Lung (tissue), 12 donors: ENCODE data around the gene UBXN10. TPM values are rescaled to one million over a fixed set of nuclear protein-coding genes. Genes with fewer than 3 reads are reported as not detected.

Experiments used
- ATAC-seq: fragments of 200-7000 bp; cut with Tn5 transposase; one replicate; pipeline ENCODE4 v1.9.1; 2020; ENCODE audit warnings: moderate number of reproducible peaks; ENCODE audit not compliant: insufficient read depth, low FRiP score
- DNase-seq, 3 donors: peaks; one replicate each; pipeline ENCODE4 v3.0.0-alpha.2; 2013 to 2017
- H3K27ac ChIP-seq, 2 donors: one replicate each; pipeline ENCODE4 v1.5.1; 2013; ENCODE audit warnings: mild to moderate bottlenecking in 2 of 2, moderate library complexity in 2 of 2, control low read depth in 1 of 2, inconsistent platforms in 1 of 2, low read depth in 1 of 2, low read length in 1 of 2
- H3K27me3 ChIP-seq, 3 donors: one replicate each; pipeline ENCODE4 v1.5.1; 2013; ENCODE audit warnings: low read length in 2 of 3; ENCODE audit not compliant: control insufficient read depth in 3 of 3, insufficient read depth in 3 of 3
- H3K36me3 ChIP-seq, 4 donors: one replicate each; pipeline ENCODE4 v1.5.1; 2013; ENCODE audit warnings: low read length in 4 of 4, mild to moderate bottlenecking in 1 of 4, moderate library complexity in 1 of 4; ENCODE audit not compliant: control insufficient read depth in 4 of 4, insufficient read depth in 4 of 4
- H3K4me1 ChIP-seq, 5 donors: one replicate each; pipeline ENCODE4 v1.5.1; 2013; ENCODE audit warnings: low read length in 5 of 5, mild to moderate bottlenecking in 2 of 5, moderate library complexity in 1 of 5; ENCODE audit not compliant: control insufficient read depth in 5 of 5, insufficient read depth in 5 of 5
- H3K4me3 ChIP-seq: one replicate; pipeline ENCODE4 v1.5.1; 2013; ENCODE audit warnings: mild to moderate bottlenecking, control low read depth, moderate library complexity
- H3K9ac ChIP-seq, 2 donors: one replicate each; pipeline ENCODE4 v1.5.1; 2013; ENCODE audit warnings: low read length in 2 of 2, control low read depth in 1 of 2; ENCODE audit not compliant: insufficient read depth in 1 of 2
- H3K9me3 ChIP-seq, 4 donors: one replicate each; pipeline ENCODE4 v1.5.1; 2013; ENCODE audit warnings: low read length in 3 of 4, mild to moderate bottlenecking in 1 of 4, moderate library complexity in 1 of 4; ENCODE audit not compliant: control insufficient read depth in 4 of 4, insufficient read depth in 3 of 4
- CTCF ChIP-seq: IDR thresholded peaks from 2 replicates; pipeline ENCODE4 v1.5.1; 2012; ENCODE audit warnings: mild to moderate bottlenecking; ENCODE audit errors: control extremely low read depth, extremely low read depth
- WGBS, 2 donors: extraction: QIAGEN DNeasy Blood & Tissue Kit; methylation state at CpG; one replicate each; pipeline ENCODE4 v1.1.7; 2013; 5-methylcytosine and 5-hydroxymethylcytosine counted together
- polyA plus RNA-seq, 2 donors: library from polyadenylated mRNA; stranded (reverse); fragments of 200-250 nt; gene quantifications; one replicate each; pipeline ENCODE4 v1.2.1, GENCODE V29; 2013
- total RNA-seq, 2 donors: library from RNA; depleted of rRNA in 1 of 2; stranded (reverse); fragments of >200 nt in 1 of 2; gene quantifications; one replicate each; pipeline ENCODE4 v1.2.1, GENCODE V29; 2014 to 2021
- donor health status: control.
- donor health status: control.
- donor health status: Bipolar disorder and iron deficiency.
- donor health status: healthy.
- donor health status: DM: yes; HTN: yes; CAD: no.

The UBXN10 gene
- total and polyA plus RNA-seq, 4 donors, result 2.5 to 19.7 (median 12.3) TPM

DNA sequence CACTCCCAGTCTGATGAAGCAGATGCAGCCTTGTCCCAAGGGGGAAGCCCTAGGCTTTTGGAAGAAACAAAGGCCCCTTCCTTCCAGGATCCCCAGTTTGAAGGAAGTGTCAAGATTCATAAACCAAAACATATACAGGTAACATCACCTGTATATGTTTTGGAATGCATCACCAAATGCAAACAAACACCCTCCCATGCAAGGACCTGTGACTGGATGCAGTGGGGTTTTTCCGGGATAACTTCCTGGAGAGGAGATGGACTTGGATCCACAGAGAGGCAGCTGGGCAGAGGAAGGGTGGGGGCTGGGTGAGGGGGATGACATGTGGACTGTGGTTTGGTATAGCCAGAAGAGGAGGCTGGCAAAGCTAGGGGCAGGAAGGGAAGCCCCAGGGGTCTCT, 48.3 kb upstream of the UBXN10 start:
- Histone ChIP-seq H3K36me3 (no peaks in the 10 kb centered on the region), H3K4me1 (peaks cover 0 to 10% (median 0%) of the 10 kb centered on the region in 5 donors), H3K4me3 (no peak overlapping the region), H3K27ac (no peak overlapping the region), H3K27me3 (no peaks in the 10 kb centered on the region), H3K9ac (no peak overlapping the region), H3K9me3 (no peaks in the 10 kb centered on the region)
- no peak for TF ChIP-seq CTCF
- no peak for DNase-seq
- 75 to 87% methylated on average over 1 of the region's 1 CpG for WGBS, 2 donors
- ATAC-seq, result no peak

- no peak for TF ChIP-seq CTCF
- H3K4me3 ChIP-seq, result no peak overlapping the region
- 92 to 94% methylated on average over 6 of the region's 6 CpGs for WGBS, 2 donors
- ATAC-seq, result no peak
- H3K36me3 ChIP-seq, result no peaks in the 10 kb centered on the region
- H3K27ac ChIP-seq, result no peak overlapping the region
- no peaks in the 10 kb centered on the region for H3K9me3 ChIP-seq
- H3K4me1 ChIP-seq, result peaks cover 0 to 10% (median 0%) of the 10 kb centered on the region in 5 donors
- H3K9ac ChIP-seq, result no peak overlapping the region
- DNase-seq, result no peak
- no peaks in the 10 kb centered on the region for H3K27me3 ChIP-seq
Observed at GRCh38 chr1:20138346-20138745, 47.5 kb upstream of the UBXN10 start.

DNA sequence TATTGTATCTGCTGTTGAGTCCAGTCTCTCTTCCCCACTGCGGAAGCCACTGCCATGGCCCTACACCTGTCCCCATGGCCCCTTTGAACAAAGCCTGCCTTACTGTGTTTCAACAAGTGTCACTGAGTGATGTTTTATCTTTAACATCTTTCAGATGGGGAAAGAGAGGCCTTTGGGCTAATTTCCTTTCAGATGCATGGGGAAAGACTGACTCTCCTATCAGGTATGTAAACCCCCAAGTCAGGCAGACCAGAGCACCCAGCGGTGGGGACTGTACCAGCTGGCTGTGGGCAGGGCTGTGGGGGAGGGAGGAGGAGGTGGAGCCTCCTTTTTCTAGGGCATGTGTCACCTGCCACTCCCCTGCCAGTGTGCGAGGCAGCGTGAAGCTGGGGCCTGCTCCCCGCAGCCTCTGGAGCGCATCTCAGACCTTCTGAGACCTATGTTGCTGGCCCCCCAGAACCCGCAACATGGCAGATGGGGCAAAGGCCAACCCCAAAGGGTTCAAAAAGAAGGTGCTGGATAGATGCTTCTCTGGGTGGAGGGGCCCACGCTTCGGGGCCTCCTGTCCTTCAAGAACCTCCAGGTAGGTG, 46.8 kb upstream of the UBXN10 start, which contains the start of gene PLA2G2F:
PLA2G2F (plus strand) TSS at position 363 of the 590 bp plus-strand sequence; CDS start at position 468, 105 bp downstream.
- ATAC-seq (no peak), DNase-seq (no peak)
- Histone ChIP-seq H3K27me3 (no peaks in the 10 kb centered on the region), H3K4me3 (no peak within 1 kb of the TSS), H3K9ac (no peak within 1 kb of the TSS), H3K27ac (no peak within 1 kb of the TSS), H3K9me3 (no peaks in the 10 kb centered on the region), H3K36me3 (no peaks in the 10 kb centered on the region), H3K4me1 (peaks cover 0 to 10% (median 0%) of the 10 kb centered on the region in 5 donors)
- WGBS, 2 donors, result 90 to 95% methylated on average over 9 of the region's 9 CpGs
- TF ChIP-seq CTCF, result no peak
